ENCODE data around the gene ZNF559. TPM values are rescaled to one million over a fixed set of nuclear protein-coding genes. Genes with fewer than 3 reads are reported as not detected.

The ZNF559 gene
- total RNA-seq, 1 donor from 2014 or later, result 42.4 TPM

DNA sequence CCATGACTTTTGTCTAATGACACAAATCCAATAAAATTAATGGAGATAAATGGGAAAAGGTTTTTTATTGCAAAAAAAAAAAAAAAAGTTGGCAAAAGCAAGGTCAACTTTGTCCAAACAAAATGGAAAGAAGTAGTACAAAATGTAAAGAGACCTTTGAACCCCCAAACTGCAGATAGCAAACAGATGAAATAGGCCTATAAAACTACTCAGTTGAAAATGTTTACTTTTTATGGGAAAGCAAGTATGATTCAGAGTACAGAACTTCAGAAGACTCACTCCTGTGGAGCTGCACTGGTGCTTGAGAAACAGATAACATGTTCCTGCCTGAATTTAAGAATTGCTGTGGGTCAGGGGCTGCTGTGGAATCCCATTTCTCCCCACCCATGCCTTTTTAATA is 29.0 kb downstream of the ZNF559 start:
- Mint-ChIP-seq H3K27ac (no peak overlapping the region), H3K4me1 (ENCODE audit: low read depth) (no peaks in the 10 kb centered on the region), H3K36me3 (ENCODE audit: insufficient read depth) (peaks cover 73% of the 10 kb centered on the region), H3K9me3 (ENCODE audit: low read depth) (peaks cover 48% of the 10 kb centered on the region), H3K27me3 (no peaks in the 10 kb centered on the region), H3K4me3 (ENCODE audit: low read depth) (no peak overlapping the region)
- no peak for DNase-seq (ENCODE audit: low spot score, unreplicated experiment)
- TF ChIP-seq, protein P1, sequence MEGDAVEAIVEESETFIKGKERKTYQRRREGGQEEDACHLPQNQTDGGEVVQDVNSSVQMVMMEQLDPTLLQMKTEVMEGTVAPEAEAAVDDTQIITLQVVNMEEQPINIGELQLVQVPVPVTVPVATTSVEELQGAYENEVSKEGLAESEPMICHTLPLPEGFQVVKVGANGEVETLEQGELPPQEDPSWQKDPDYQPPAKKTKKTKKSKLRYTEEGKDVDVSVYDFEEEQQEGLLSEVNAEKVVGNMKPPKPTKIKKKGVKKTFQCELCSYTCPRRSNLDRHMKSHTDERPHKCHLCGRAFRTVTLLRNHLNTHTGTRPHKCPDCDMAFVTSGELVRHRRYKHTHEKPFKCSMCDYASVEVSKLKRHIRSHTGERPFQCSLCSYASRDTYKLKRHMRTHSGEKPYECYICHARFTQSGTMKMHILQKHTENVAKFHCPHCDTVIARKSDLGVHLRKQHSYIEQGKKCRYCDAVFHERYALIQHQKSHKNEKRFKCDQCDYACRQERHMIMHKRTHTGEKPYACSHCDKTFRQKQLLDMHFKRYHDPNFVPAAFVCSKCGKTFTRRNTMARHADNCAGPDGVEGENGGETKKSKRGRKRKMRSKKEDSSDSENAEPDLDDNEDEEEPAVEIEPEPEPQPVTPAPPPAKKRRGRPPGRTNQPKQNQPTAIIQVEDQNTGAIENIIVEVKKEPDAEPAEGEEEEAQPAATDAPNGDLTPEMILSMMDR (IDR thresholded peaks at IDR 0.05; ENCODE audit: unreplicated experiment), result no peak

DNA sequence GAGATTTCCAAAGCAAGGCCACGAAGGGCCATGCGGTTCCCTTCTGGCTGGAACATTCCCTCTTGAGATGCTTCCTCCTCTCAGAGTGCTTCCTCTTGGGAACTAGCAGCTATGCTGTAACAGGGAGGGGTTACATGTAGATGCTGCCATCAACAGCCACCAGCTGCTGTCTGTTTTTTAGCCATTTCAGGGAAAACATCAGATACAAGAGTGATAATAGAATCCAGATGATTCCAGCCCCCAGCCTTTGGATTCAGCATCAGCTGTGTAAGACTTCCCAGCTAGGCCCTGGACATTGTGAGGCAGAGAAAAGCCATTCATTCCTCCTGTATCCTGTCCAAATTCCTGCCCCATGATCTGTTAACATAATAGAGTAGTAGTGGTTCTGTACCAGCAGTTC is 30.7 kb downstream of the ZNF559 start:
- TF ChIP-seq, protein P1 (IDR thresholded peaks at IDR 0.05; ENCODE audit: unreplicated experiment), result no peak
- no peak for DNase-seq (ENCODE audit: low spot score, unreplicated experiment)
- Mint-ChIP-seq H3K27ac (no peak overlapping the region), H3K4me3 (ENCODE audit: low read depth) (no peak overlapping the region), H3K9me3 (ENCODE audit: low read depth) (peaks cover 44% of the 10 kb centered on the region), H3K4me1 (ENCODE audit: low read depth) (no peaks in the 10 kb centered on the region), H3K36me3 (ENCODE audit: insufficient read depth) (peaks cover 69% of the 10 kb centered on the region), H3K27me3 (no peaks in the 10 kb centered on the region)

DNA sequence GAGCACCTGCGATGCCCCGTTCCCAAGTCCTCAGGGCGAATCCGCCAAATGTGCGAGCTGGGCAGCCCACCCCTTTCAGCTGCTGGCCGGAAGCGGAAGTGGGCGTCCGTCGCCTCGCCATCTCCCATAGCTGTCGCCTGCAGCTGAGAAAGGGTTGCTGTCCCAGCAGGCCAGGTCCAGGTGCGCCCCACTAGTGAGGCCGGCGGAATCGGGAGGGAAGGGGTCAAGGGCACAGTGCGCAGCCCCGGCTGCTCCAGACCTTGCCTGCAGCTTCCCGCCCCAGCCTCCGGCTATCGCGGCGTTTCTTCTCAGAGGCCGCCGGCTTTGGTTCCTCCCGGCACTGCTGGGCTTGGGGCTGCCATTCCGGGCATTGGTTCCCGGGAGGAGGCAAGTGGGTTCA is 38.9 kb downstream of the ZNF559 start, which contains the start of gene ZNF177:
Gene ZNF177 (plus strand): TSS at position 109 of the 400 bp plus-strand sequence. CDS start 15,299 bp downstream, outside the sequence.
- H3K36me3 Mint-ChIP-seq (ENCODE audit: insufficient read depth), result peaks cover 74% of the 10 kb centered on the region
- no peaks in the 10 kb centered on the region for H3K27me3 Mint-ChIP-seq
- H3K27ac Mint-ChIP-seq, result no peak within 1 kb of the TSS
- H3K9me3 Mint-ChIP-seq (ENCODE audit: low read depth), result peaks cover 53% of the 10 kb centered on the region
- H3K4me1 Mint-ChIP-seq (ENCODE audit: low read depth), result no peaks in the 10 kb centered on the region
- TF ChIP-seq, protein P1 (IDR thresholded peaks at IDR 0.05; ENCODE audit: unreplicated experiment), result no peak
- H3K4me3 Mint-ChIP-seq (ENCODE audit: low read depth), result no peak within 1 kb of the TSS
- no peak for DNase-seq (ENCODE audit: low spot score, unreplicated experiment)

DNA sequence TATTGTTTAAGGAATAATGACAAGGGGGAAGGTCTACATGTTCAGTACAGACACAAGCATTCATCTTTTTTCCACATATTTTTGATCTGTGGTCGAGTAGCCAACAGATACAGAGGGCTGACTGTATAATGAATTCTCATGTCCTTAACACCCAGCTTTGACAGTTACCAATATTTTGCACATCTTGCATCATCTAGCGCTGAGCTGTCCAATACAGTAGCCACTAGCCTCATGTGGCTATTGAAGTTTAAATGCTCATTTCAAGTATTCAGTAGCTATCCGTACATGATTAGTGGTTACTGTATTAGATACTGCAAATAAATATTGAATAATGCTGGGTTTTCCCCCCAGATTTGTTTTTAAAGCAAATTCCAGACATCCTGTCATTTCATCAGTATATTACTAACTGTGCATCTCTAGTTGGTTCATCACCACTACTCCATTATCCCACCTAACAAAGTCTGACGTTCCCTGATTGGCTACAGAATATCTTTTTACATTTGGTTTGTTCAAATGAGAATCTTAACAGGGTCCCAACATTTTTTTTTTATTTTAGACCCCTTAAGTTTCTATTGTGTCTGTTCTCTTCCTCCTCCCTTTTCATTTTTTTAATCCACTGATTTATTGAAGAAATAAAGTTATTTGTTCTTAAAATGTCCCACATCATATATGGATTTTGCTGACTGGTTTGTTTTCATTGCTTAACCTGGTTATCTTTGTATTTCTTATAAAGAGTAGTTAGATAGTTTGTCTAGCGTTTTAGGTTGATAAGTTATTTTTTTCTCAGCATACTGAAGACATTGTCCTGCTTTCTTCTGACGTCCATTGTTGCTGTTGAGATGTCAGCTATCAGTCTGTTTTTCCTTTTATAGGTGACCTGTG is 47.0 kb downstream of the ZNF559 start:
- Mint-ChIP-seq H3K36me3 (ENCODE audit: insufficient read depth) (peaks cover 83% of the 10 kb centered on the region), H3K9me3 (ENCODE audit: low read depth) (peaks cover 67% of the 10 kb centered on the region), H3K27ac (peak overlapping the region; percentile 24), H3K4me1 (ENCODE audit: low read depth) (no peaks in the 10 kb centered on the region), H3K27me3 (no peaks in the 10 kb centered on the region), H3K4me3 (ENCODE audit: low read depth) (no peak overlapping the region)
- DNase-seq (ENCODE audit: low spot score, unreplicated experiment), result no peak
- TF ChIP-seq, protein P1 (IDR thresholded peaks at IDR 0.05; ENCODE audit: unreplicated experiment), result no peak

DNA sequence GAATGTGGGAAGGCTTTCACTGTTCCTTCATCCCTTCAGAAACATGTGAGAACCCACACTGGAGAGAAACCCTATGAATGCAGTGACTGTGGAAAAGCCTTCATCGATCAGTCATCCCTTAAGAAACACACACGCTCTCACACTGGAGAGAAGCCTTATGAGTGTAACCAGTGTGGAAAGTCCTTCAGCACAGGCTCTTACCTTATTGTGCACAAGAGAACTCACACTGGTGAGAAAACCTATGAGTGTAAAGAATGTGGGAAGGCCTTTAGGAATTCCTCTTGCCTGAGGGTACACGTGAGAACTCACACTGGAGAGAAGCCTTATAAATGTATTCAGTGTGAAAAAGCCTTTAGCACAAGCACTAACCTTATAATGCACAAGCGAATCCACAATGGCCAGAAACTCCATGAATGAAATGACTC is 57.4 kb downstream of the ZNF559 start:
- Mint-ChIP-seq H3K27ac (peak overlapping the region; percentile 13), H3K9me3 (ENCODE audit: low read depth) (peaks cover 65% of the 10 kb centered on the region), H3K36me3 (ENCODE audit: insufficient read depth) (peaks cover 91% of the 10 kb centered on the region), H3K4me3 (ENCODE audit: low read depth) (no peak overlapping the region), H3K27me3 (no peaks in the 10 kb centered on the region), H3K4me1 (ENCODE audit: low read depth) (no peaks in the 10 kb centered on the region)
- TF ChIP-seq, protein P1 (IDR thresholded peaks at IDR 0.05; ENCODE audit: unreplicated experiment), result no peak
- no peak for DNase-seq (ENCODE audit: low spot score, unreplicated experiment)

Other genes with a start within 250 kb of the ZNF559 start
- gene OR1M1, start 237.1 kb upstream of the ZNF559 start, total RNA-seq, result not detected in 2 replicates
- gene OR7G2, start 216.7 kb upstream of the ZNF559 start, total RNA-seq, result not detected in 2 replicates
- gene OR7G1, start 208.4 kb upstream of the ZNF559 start, total RNA-seq, result not detected in 2 replicates
- not detected in 2 replicates for gene OR7G3, start 197.2 kb upstream of the ZNF559 start, total RNA-seq
- gene ZNF317, start 183.8 kb upstream of the ZNF559 start, total RNA-seq, result 38.6 and 46.8 TPM in 2 replicates
- gene OR7D2, start 145.2 kb upstream of the ZNF559 start, total RNA-seq, result 1.2 and 1.8 TPM in 2 replicates
- not detected in 2 replicates for gene OR7D4, start 104.6 kb upstream of the ZNF559 start, total RNA-seq
- not detected in 2 replicates for gene OR7E24, start 73.2 kb upstream of the ZNF559 start, total RNA-seq
- 6.6 and 8.0 TPM in 2 replicates for gene ZNF699, start 14.3 kb upstream of the ZNF559 start, total RNA-seq
- gene ZNF177, start 38.8 kb downstream of the ZNF559 start, total RNA-seq, result 12.7 and 12.9 TPM in 2 replicates
- gene ZNF266, start 111.4 kb downstream of the ZNF559 start, total RNA-seq, result 35.4 and 37.0 TPM in 2 replicates
- not detected in 2 replicates for gene ZNF560, start 174.4 kb downstream of the ZNF559 start, total RNA-seq
- 21.7 and 24.2 TPM in 2 replicates for gene ZNF426, start 214.5 kb downstream of the ZNF559 start, total RNA-seq

Data from progenitor cell of endocrine pancreas (in vitro differentiated cells).